GM23248 (cell line): ENCODE measurements around the gene DGKQ. TPM values are rescaled to one million over a fixed set of nuclear protein-coding genes. Genes with fewer than 3 reads are reported as not detected.

Experiments
- DNase-seq: peaks from one replicate; pipeline ENCODE4 v3.0.0-alpha.2; 2015
- H2AFZ ChIP-seq: fragments of 200-600 bp; sonication (generic); 2 replicates; pipeline ENCODE4 v1.6.1; 2016; ENCODE audit warnings: antibody characterized with exemption
- H3F3A ChIP-seq: fragments of 200-600 bp; sonication (generic); 2 replicates; pipeline ENCODE4 v1.6.1; 2016; ENCODE audit warnings: mild to moderate bottlenecking, antibody characterized with exemption, mixed run types; ENCODE audit not compliant: insufficient read depth
- H3K27ac ChIP-seq: fragments of 200-600 bp; sonication (generic); 2 replicates; pipeline ENCODE4 v1.5.1; 2016; ENCODE audit warnings: mild to moderate bottlenecking
- H3K27me3 ChIP-seq: fragments of 200-600 bp; sonication (generic); replicated peaks from 2 replicates; pipeline ENCODE4 v1.6.1; 2016; ENCODE audit warnings: mild to moderate bottlenecking; ENCODE audit not compliant: insufficient read depth
- H3K36me3 ChIP-seq: fragments of 200-600 bp; sonication (generic); 2 replicates; pipeline ENCODE4 v1.6.1; 2016; ENCODE audit warnings: low read depth, mild to moderate bottlenecking
- H3K4me1 ChIP-seq: fragments of 200-600 bp; sonication (generic); 2 replicates; pipeline ENCODE4 v1.6.1; 2016; ENCODE audit warnings: mild to moderate bottlenecking; ENCODE audit not compliant: insufficient read depth
- H3K4me2 ChIP-seq: fragments of 200-600 bp; sonication (generic); one replicate; pipeline ENCODE4 v1.6.1; 2016; ENCODE audit warnings: mild to moderate bottlenecking; ENCODE audit not compliant: unreplicated experiment
- H3K4me3 ChIP-seq: fragments of 200-600 bp; sonication (generic); 2 replicates; pipeline ENCODE4 v1.5.1; 2016; ENCODE audit warnings: mild to moderate bottlenecking
- H3K79me2 ChIP-seq: fragments of 200-600 bp; sonication (generic); 2 replicates; pipeline ENCODE4 v1.6.1; 2016; ENCODE audit warnings: mild to moderate bottlenecking; ENCODE audit not compliant: insufficient read depth
- H3K9ac ChIP-seq: fragments of 200-600 bp; sonication (generic); 2 replicates; pipeline ENCODE4 v1.6.1; 2016; ENCODE audit warnings: mild to moderate bottlenecking
- H3K9me2 ChIP-seq: fragments of 200-600 bp; sonication (generic); 2 replicates; pipeline ENCODE4 v1.6.1; 2016; ENCODE audit warnings: mixed run types, mild to moderate bottlenecking, moderate library complexity; ENCODE audit not compliant: insufficient read depth
- H3K9me3 ChIP-seq: fragments of 200-600 bp; sonication (generic); one replicate; pipeline ENCODE4 v1.6.1; 2017; ENCODE audit warnings: low read depth
- H4K20me1 ChIP-seq: fragments of 200-600 bp; sonication (generic); 2 replicates; pipeline ENCODE4 v1.6.0; 2016; ENCODE audit not compliant: insufficient read depth
- EZH2 ChIP-seq: fragments of 200-600 bp; sonication (generic); IDR thresholded peaks from 2 replicates; pipeline ENCODE4 v1.6.1; 2018; ENCODE audit warnings: antibody characterized with exemption, mild to moderate bottlenecking; ENCODE audit not compliant: insufficient read depth, poor library complexity, severe bottlenecking
- EZH2phosphoT487 ChIP-seq: fragments of 200-600 bp; sonication (generic); IDR thresholded peaks from 2 replicates; pipeline ENCODE4 v1.6.1; 2018; ENCODE audit warnings: antibody characterized with exemption, moderate library complexity, mild to moderate bottlenecking, low read depth; ENCODE audit not compliant: insufficient read depth
- WGBS, 2 experiments: methylation state at CpG; one replicate each; pipeline ENCODE4 v1.1.6; 2015 to 2017; ENCODE audit warnings: low lambda C conversion rate in 2 of 2, low coverage in 1 of 2; ENCODE audit errors: missing lambda C conversion rate in 2 of 2; 5-methylcytosine and 5-hydroxymethylcytosine counted together
- in situ Hi-C: fragments of 300-500 bp; cut with MboI; formaldehyde crosslinking; loops from 2 replicates; pipeline ENCODE4 v1.15.0; 2020
- polyA plus RNA-seq: library from polyadenylated mRNA; unstranded; fragments of >200 nt; fragmentation: Nextera tagmentation; extraction: Ambion mirVana; gene quantifications from 2 replicates; pipeline ENCODE4 v1.2.1, GENCODE V29; 2016
- total RNA-seq: library from RNA; depleted of rRNA; stranded (reverse); fragments of >200 nt; shearing (Covaris generic); gene quantifications from 2 replicates; pipeline ENCODE4 v1.2.3, GENCODE V29; 2014

DGKQ gene
- total and polyA plus RNA-seq, 2 experiments from 2014 or later = 1.9 to 18.2 TPM

DNA sequence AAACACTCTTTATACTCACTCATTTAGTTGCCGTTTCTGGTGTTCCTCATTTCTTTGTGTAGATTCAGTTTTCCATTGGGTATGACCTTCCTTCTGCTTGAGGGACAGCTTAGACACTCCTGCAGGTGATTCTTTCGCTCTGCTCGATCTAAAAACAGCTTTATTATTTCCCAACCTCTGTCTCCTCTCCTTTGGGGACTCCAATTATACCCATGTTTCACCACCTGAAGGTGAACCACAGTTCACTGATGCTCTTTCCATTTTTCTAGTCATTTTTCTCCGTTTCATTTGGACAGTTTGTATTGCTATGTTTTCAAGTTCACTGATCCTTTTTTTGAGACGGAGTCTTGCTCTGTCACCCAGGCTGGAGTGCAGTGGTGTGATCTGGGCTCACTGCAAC is 33.5 kb upstream of the DGKQ start:
- H3K79me2 ChIP-seq = no peaks in the 10 kb centered on the region
- no peaks in the 10 kb centered on the region for H3K36me3 ChIP-seq
- no peak overlapping the region for H2AFZ ChIP-seq
- H3K9me3 ChIP-seq = no peaks in the 10 kb centered on the region
- H3K9me2 ChIP-seq = no peaks in the 10 kb centered on the region
- DNase-seq = no peak
- no peak for TF ChIP-seq EZH2
- TF ChIP-seq EZH2phosphoT487 = no peak
- peaks cover 21% of the 10 kb centered on the region for H3K27me3 ChIP-seq
- WGBS, 2 experiments = 75 to 79% methylated on average over 5 of the region's 5 CpGs
- H3K9ac ChIP-seq = no peak overlapping the region
- no peak overlapping the region for H3K4me2 ChIP-seq
- H3K4me1 ChIP-seq = 0 out of 2 replicates have a peak, but pooled peaks cover 3% of the 10 kb centered on the region
- no peak overlapping the region for H3K27ac ChIP-seq
- no peaks in the 10 kb centered on the region for H3F3A ChIP-seq
- H4K20me1 ChIP-seq = no peaks in the 10 kb centered on the region
- in situ Hi-C loops = no loop called here
- H3K4me3 ChIP-seq = no peak overlapping the region

DNA sequence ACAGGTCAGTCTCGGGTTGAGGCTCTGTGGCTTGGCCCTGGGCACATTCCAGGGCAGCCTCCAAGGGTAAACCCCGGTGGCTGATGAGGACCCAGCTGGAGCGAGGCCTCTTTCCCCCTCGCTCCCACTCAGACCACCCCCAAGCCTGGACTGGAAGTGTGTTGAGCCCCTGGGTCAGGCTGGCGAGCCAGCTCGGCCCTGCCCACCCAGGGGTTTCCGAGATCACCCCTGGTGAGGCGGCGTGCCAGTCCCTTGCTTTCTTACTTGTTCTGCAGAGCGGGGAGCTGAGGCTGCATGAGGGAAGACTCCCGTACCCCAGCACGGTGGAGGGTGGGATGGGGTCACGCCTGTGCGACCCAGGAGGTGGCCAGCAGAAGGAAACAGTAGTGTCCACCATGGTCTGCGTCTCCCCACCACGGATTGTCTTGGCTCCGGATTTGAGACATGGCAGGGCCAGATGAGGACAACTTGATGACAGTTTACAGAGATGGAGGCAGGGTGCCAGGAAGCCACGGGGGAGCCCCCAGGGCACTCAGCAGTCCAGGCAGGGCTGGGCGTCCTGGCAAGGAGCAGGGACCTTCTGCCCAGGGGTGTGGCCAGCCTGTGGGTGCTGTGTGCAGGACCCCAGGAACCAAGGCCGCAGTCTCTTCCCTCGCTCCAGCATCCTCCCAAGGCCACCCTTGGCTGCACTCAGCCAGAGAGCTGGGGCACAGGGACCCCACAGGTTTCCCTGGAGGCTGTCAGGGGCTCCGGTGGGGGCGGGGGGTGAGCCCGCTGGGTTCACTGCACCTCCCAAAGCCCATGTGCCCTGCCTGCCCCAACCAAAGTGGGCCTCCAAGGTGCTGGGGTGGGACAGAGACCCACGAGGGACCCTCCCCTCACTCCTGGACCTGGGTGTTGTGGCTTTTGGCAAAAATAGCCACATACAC is 31.5 kb upstream of the DGKQ start:
- no peak for DNase-seq
- H3K27me3 ChIP-seq = peaks cover 28% of the 10 kb centered on the region
- WGBS, 2 experiments = 70% methylated on average over 23 to 25 of the region's 25 CpGs
- H3K36me3 ChIP-seq = no peaks in the 10 kb centered on the region
- no peak overlapping the region for H3K4me2 ChIP-seq
- no peak overlapping the region for H3K27ac ChIP-seq
- no peaks in the 10 kb centered on the region for H3K9me2 ChIP-seq
- in situ Hi-C loops = no loop called here
- no peak overlapping the region for H3K9ac ChIP-seq
- no peak overlapping the region for H2AFZ ChIP-seq
- no peaks in the 10 kb centered on the region for H3K4me1 ChIP-seq
- H4K20me1 ChIP-seq = no peaks in the 10 kb centered on the region
- no peak for TF ChIP-seq EZH2
- no peak for TF ChIP-seq EZH2phosphoT487
- no peaks in the 10 kb centered on the region for H3F3A ChIP-seq
- no peaks in the 10 kb centered on the region for H3K9me3 ChIP-seq
- H3K4me3 ChIP-seq = no peak overlapping the region
- H3K79me2 ChIP-seq = no peaks in the 10 kb centered on the region

DNA sequence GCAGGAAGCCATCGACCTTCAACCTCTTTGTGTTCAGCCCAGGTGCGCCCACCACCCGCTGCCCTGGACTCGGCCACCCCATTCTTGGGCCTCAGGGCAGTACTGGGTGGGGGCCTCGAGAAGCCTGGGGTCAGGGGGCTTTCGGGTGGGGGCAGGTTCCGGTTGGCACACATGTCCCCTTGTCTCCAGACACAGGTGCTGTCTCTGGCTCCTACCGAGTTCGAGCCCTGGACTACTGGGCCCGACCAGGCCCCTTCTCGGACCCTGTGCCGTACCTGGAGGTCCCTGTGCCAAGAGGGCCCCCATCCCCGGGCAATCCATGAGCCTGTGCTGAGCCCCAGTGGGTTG is 30.7 kb upstream of the DGKQ start:
- Histone ChIP-seq H3K27ac (no peak overlapping the region), H3K9me2 (no peaks in the 10 kb centered on the region), H3K27me3 (peaks cover 28% of the 10 kb centered on the region), H3K36me3 (no peaks in the 10 kb centered on the region), H3K79me2 (no peaks in the 10 kb centered on the region), H2AFZ (no peak overlapping the region), H3K4me2 (no peak overlapping the region), H3K9me3 (no peaks in the 10 kb centered on the region), H3K4me3 (no peak overlapping the region), H4K20me1 (no peaks in the 10 kb centered on the region), H3F3A (no peaks in the 10 kb centered on the region), H3K4me1 (no peaks in the 10 kb centered on the region), H3K9ac (no peak overlapping the region)
- TF ChIP-seq EZH2phosphoT487 (no peak), EZH2 (no peak)
- 89 to 90% methylated on average over 13 of the region's 13 CpGs for WGBS, 2 experiments
- no peak for DNase-seq
- in situ Hi-C loops = no loop called here

DNA sequence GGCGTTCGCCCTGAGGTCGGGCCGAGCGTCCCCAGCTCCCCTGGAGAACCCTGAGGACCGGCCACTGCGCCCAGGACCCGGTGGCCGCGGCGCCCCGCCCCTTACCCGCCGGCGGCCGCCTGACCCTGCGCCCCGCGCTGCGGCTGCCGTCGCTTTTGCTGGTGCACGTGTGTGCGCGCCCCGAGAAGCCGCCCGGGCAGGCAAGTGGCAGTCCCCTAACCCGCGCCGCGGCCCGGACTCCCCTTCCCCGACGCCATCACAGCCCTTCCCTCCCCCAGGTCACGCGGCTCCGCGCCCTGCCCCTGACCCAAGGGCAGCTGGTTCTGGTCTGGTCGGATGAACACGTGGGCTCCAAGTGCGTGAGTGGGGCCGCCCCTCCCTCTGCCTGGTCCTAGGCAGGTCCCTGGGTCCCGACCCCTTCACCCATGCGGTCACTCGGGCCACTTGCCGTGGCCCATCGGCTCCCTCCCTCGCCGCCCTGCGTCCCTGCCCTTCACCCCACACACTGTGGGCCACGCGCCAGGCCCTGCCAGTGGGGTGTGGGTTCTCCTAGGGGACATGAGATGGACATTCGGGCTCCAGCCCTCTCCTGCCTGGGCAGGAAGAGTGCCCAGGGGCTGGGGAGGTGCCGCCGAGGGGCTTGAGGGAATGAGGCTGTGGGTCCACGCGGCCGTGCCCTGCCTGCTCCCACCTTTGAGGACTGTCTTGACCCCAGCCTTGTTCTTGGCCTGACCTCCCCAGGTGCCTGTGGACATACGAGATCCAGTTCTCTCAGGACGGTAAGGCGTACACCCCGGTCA is 30.1 kb upstream of the DGKQ start:
- no peak for TF ChIP-seq EZH2phosphoT487
- TF ChIP-seq EZH2 = no peak
- no peak for DNase-seq
- H3K9me2 ChIP-seq = no peaks in the 10 kb centered on the region
- no peak overlapping the region for H3K4me2 ChIP-seq
- H4K20me1 ChIP-seq = no peaks in the 10 kb centered on the region
- H2AFZ ChIP-seq = no peak overlapping the region
- H3F3A ChIP-seq = no peaks in the 10 kb centered on the region
- H3K9me3 ChIP-seq = no peaks in the 10 kb centered on the region
- peaks cover 29% of the 10 kb centered on the region for H3K27me3 ChIP-seq
- H3K79me2 ChIP-seq = no peaks in the 10 kb centered on the region
- in situ Hi-C loops = no loop called here
- no peaks in the 10 kb centered on the region for H3K36me3 ChIP-seq
- WGBS, 2 experiments = 42 to 59% methylated on average over 27 to 36 of the region's 63 CpGs
- no peak overlapping the region for H3K4me3 ChIP-seq
- H3K27ac ChIP-seq = no peak overlapping the region
- no peak overlapping the region for H3K9ac ChIP-seq
- no peaks in the 10 kb centered on the region for H3K4me1 ChIP-seq
